HepG2 (cell line): ENCODE data around the gene RTL5. TPM values are rescaled to one million over a fixed set of nuclear protein-coding genes. Genes with fewer than 3 reads are reported as not detected.

ENCODE experiments used
- ATAC-seq: fragments of 200-7000 bp; cut with Tn5 transposase; 3 replicates; pipeline ENCODE4 v1.9.1; 2020; ENCODE audit warnings: mild to moderate bottlenecking, moderate library complexity
- BruUV-seq: library from RNA; stranded (reverse); fragments of 400-500 nt; replicated peaks from 2 replicates; lab custom pipeline; 2021; lab: Mats Ljungman, UMichigan
- CTCF ChIA-PET: fragments of 300-600 bp; formaldehyde crosslinking; extraction: SDS; loops from one replicate; lab custom pipeline; 2021; ENCODE audit warnings: low total read pairs, inconsistent platforms, low intra/inter-chr PET ratio; lab: Yijun Ruan, JAX
- POLR2A ChIA-PET: fragments of 350-600 bp; sonication (Branson Sonifier 250); formaldehyde crosslinking; loops from one replicate; lab custom pipeline; 2020; ENCODE audit warnings: antibody characterized with exemption, inconsistent platforms; lab: Yijun Ruan, JAX
- DNase-seq: peaks from one replicate; pipeline ENCODE4 v3.0.0-alpha.2; 2015; ENCODE audit warnings: low spot score
- FAIRE-seq: peaks from 3 replicates; lab custom pipeline; 2011; peaks lifted over from hg19 to GRCh38; lab: Jason Lieb, UNC
- H2AFZ ChIP-seq: one replicate; pipeline ENCODE4 v1.6.1; 2011; ENCODE audit warnings: low read length, inconsistent platforms
- H3K27ac ChIP-seq: fragments of 300-600 bp; 3 replicates; pipeline ENCODE4 v1.8.0; 2011; ENCODE audit warnings: mixed run types, mild to moderate bottlenecking, mixed read lengths, low read length, inconsistent platforms; ENCODE audit not compliant: insufficient read depth; ENCODE audit errors: extremely low read length
- H3K27me3 ChIP-seq, 2 experiments: fragments of 200-600 bp in 1 of 2; 2 replicates in 1 of 2; 3 replicates in 1 of 2; pipeline versions ENCODE4 v1.6.0 to v1.8.0; 2011; ENCODE audit warnings: low read length in 2 of 2, mild to moderate bottlenecking in 2 of 2, moderate library complexity in 2 of 2, inconsistent platforms in 1 of 2; ENCODE audit not compliant: insufficient read depth in 2 of 2, control insufficient read depth in 1 of 2
- H3K36me3 ChIP-seq, 2 experiments: fragments of 200-600 bp in 1 of 2; replicated peaks in 1 of 2; 2 replicates in 1 of 2; 3 replicates in 1 of 2; pipeline versions ENCODE4 v1.5.1 to v1.8.0; 2011; ENCODE audit warnings: low read length in 2 of 2, inconsistent platforms in 1 of 2; ENCODE audit not compliant: insufficient read depth in 2 of 2, control insufficient read depth in 1 of 2
- H3K4me1 ChIP-seq: 2 replicates; pipeline ENCODE4 v1.5.1; 2012; ENCODE audit warnings: low read length, inconsistent platforms; ENCODE audit not compliant: insufficient read depth
- H3K4me2 ChIP-seq: 2 replicates; pipeline ENCODE4 v1.6.0; 2011; ENCODE audit warnings: low read depth, low read length, inconsistent platforms
- H3K4me3 ChIP-seq, 3 experiments: fragments of 200-600 bp in 1 of 3; sonication (generic), shearing (Covaris generic) in 1 of 3; replicated peaks in 1 of 3; 2 replicates each; pipeline ENCODE4 v1.5.1; 2011 to 2016; ENCODE audit warnings: low read length in 3 of 3, inconsistent platforms in 2 of 3, low read depth in 2 of 3, mild to moderate bottlenecking in 2 of 3, control low read depth in 1 of 3, mixed read lengths in 1 of 3; ENCODE audit not compliant: insufficient read depth in 1 of 3
- H3K79me2 ChIP-seq: one replicate; pipeline ENCODE4 v1.6.1; 2011; ENCODE audit warnings: low read length, inconsistent platforms; ENCODE audit not compliant: insufficient read depth
- H3K9ac ChIP-seq: 2 replicates; pipeline ENCODE4 v1.6.0; 2011; ENCODE audit warnings: mild to moderate bottlenecking, low read depth, low read length, inconsistent platforms; ENCODE audit not compliant: insufficient read depth
- H3K9me3 ChIP-seq: 2 replicates; pipeline ENCODE4 v1.5.1; 2012; ENCODE audit warnings: mild to moderate bottlenecking, low read length
- H4K20me1 ChIP-seq: 2 replicates; pipeline ENCODE4 v1.6.0; 2011; ENCODE audit warnings: inconsistent platforms, mild to moderate bottlenecking, low read length, moderate library complexity; ENCODE audit not compliant: insufficient read depth
- ESRRA ChIP-seq: sonication (generic); formaldehyde crosslinking; IDR thresholded peaks from 2 replicates; pipeline ENCODE4 v1.5.1; 2020; ENCODE audit warnings: mild to moderate bottlenecking, low read depth, missing genetic modification reagents
- FLYWCH1 ChIP-seq: sonication (generic); formaldehyde crosslinking; IDR thresholded peaks from 2 replicates; pipeline ENCODE4 v1.8.1; 2023; ENCODE audit warnings: mild to moderate bottlenecking, missing genetic modification reagents
- GZF1 ChIP-seq: sonication (generic); formaldehyde crosslinking; IDR thresholded peaks from 2 replicates; pipeline ENCODE4 v1.5.1; 2020; ENCODE audit warnings: mild to moderate bottlenecking, missing genetic modification reagents
- HIVEP1 ChIP-seq: sonication (generic); formaldehyde crosslinking; IDR thresholded peaks from 2 replicates; pipeline ENCODE4 v1.4.0; 2020; ENCODE audit warnings: mild to moderate bottlenecking, missing genetic modification reagents
- LCORL ChIP-seq, 2 experiments: fragments of 450-650 bp in 1 of 2; sonication (generic) in 1 of 2; formaldehyde crosslinking in 1 of 2; IDR thresholded peaks; 2 replicates each; pipeline versions ENCODE4 v1.5.0 to v1.6.1; 2017 to 2020; ENCODE audit warnings: antibody characterized with exemption in 1 of 2, missing genetic modification reagents in 1 of 2
- NR2F1 ChIP-seq, 2 experiments: fragments of 450-650 bp in 1 of 2; formaldehyde crosslinking in 1 of 2; IDR thresholded peaks; 2 replicates each; pipeline versions ENCODE4 v1.5.0 to v1.6.1; 2016 to 2020; ENCODE audit warnings: mild to moderate bottlenecking in 1 of 2, missing compliant biosample characterization in 1 of 2, missing genetic modification reagents in 1 of 2, moderate library complexity in 1 of 2
- ZNF558 ChIP-seq: sonication (generic); formaldehyde crosslinking; IDR thresholded peaks from 2 replicates; pipeline ENCODE4 v1.9.0; 2022; ENCODE audit warnings: mild to moderate bottlenecking, missing genetic modification reagents, borderline replicate concordance
- ZNF713 ChIP-seq: sonication (generic); formaldehyde crosslinking; IDR thresholded peaks from 2 replicates; pipeline ENCODE4 v1.4.0; 2020; ENCODE audit warnings: mild to moderate bottlenecking, missing genetic modification reagents
- ZNF891 ChIP-seq: sonication (generic); formaldehyde crosslinking; IDR thresholded peaks from 2 replicates; pipeline ENCODE4 v1.5.0; 2020; ENCODE audit warnings: mild to moderate bottlenecking, missing genetic modification reagents
- WGBS: methylation state at CpG from one replicate; pipeline ENCODE4 v1.1.6; 2017; ENCODE audit warnings: low lambda C conversion rate; 5-methylcytosine and 5-hydroxymethylcytosine counted together
- in situ Hi-C: cut with HindIII; loops from 2 replicates; pipeline ENCODE4 v1.10.0; 2017; ENCODE audit warnings: low pct_unique_long_range_greater_than_20kb; ENCODE audit not compliant: extremely low pct_ligation_motif_present
- intact Hi-C: fragments of 100-400 bp; cut with micrococcal nuclease; formaldehyde crosslinking; loops from one replicate; pipeline ENCODE4 v1.10.0; 2022; ENCODE audit not compliant: unreplicated experiment
- polyA plus RNA-seq, 8 experiments: library from polyadenylated mRNA; depleted of rRNA in 3 of 8; stranded (reverse) in 7 of 8; unstranded in 1 of 8; fragments of >200 nt; fragmentation: Illumina TruSeq in 4 of 8; extraction: Trizol in 4 of 8; gene quantifications; 2 replicates each; pipeline versions ENCODE4 v1.2.1 to v1.2.3, GENCODE V29; 2011 to 2016; ENCODE audit warnings: low read depth in 4 of 8, missing spikeins in 1 of 8, mixed read lengths in 1 of 8; ENCODE audit not compliant: insufficient read depth in 1 of 8
- total RNA-seq, 5 experiments: library from RNA; depleted of rRNA; stranded (reverse); fragments of >200 nt; fragmentation: Illumina TruSeq; extraction: Trizol; gene quantifications; 2 replicates each; pipeline ENCODE4 v1.2.3, GENCODE V29; 2016; ENCODE audit warnings: low read depth in 1 of 5
- TF ChIP-seq, protein P1 (sequence below): sonication (generic); formaldehyde crosslinking; IDR thresholded peaks from 2 replicates; pipeline ENCODE4 v1.8.0; 2022; ENCODE audit warnings: missing genetic modification reagents, mild to moderate bottlenecking, borderline replicate concordance

RTL5 gene
- total and polyA plus RNA-seq, 2 of the 13 experiments (the other 11 are each of a cell fraction or from before 2014, with no cell fraction given), result not detected

DNA sequence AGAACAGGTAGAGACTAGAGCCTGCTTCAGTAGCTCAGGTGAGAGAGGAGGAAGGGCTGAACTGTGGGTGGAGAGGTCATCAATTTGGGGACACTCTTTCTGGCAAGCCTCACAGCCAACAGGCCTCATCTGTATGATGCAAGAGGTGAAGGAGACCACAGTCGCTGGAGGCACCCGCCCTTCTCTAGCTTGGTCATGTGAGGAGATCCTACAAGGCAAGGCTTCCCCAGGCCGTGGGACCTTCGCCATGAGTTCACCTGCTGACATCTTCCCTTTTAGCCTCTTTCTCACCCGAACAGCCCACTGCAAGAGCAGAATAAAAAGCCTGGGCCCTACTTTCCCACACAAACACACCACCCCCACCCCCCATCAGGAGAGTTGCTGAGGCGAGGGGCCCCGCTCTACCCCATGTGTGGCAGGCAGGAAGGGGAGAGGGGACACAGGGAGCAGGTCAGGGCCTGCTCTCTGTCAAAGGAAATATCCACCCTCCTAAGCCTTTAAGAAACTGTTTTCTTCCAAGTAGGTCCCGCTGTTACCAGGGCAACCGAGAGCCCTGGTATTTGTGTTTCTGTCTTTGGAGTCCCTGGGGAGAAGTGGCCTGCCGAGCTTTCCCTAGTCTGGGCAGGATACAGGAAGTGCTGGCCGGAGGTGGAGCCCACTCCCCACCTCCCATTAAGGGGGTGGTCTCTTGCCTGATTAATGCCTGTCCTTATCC is 8.1 kb downstream of the RTL5 start (continued):
- TF ChIP-seq GZF1 (CRISPR knock-in tag), result no peak
- TF ChIP-seq HIVEP1, result no peak
- TF ChIP-seq NR2F1 (CRISPR knock-in tag; IDR thresholded peaks at IDR 0.05), result no peak
- no peak for TF ChIP-seq ZNF891 (CRISPR knock-in tag)
- TF ChIP-seq, protein P1, sequence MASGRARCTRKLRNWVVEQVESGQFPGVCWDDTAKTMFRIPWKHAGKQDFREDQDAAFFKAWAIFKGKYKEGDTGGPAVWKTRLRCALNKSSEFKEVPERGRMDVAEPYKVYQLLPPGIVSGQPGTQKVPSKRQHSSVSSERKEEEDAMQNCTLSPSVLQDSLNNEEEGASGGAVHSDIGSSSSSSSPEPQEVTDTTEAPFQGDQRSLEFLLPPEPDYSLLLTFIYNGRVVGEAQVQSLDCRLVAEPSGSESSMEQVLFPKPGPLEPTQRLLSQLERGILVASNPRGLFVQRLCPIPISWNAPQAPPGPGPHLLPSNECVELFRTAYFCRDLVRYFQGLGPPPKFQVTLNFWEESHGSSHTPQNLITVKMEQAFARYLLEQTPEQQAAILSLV (CRISPR knock-in tag), result no peak
- no peak for TF ChIP-seq ZNF558
- TF ChIP-seq ESRRA (CRISPR knock-in tag), result no peak
- TF ChIP-seq LCORL (IDR thresholded peaks at IDR 0.05), result no peak
- TF ChIP-seq LCORL (CRISPR knock-in tag; IDR thresholded peaks at IDR 0.05), result no peak
- TF ChIP-seq, all 625 proteins: peak for 0

DNA sequence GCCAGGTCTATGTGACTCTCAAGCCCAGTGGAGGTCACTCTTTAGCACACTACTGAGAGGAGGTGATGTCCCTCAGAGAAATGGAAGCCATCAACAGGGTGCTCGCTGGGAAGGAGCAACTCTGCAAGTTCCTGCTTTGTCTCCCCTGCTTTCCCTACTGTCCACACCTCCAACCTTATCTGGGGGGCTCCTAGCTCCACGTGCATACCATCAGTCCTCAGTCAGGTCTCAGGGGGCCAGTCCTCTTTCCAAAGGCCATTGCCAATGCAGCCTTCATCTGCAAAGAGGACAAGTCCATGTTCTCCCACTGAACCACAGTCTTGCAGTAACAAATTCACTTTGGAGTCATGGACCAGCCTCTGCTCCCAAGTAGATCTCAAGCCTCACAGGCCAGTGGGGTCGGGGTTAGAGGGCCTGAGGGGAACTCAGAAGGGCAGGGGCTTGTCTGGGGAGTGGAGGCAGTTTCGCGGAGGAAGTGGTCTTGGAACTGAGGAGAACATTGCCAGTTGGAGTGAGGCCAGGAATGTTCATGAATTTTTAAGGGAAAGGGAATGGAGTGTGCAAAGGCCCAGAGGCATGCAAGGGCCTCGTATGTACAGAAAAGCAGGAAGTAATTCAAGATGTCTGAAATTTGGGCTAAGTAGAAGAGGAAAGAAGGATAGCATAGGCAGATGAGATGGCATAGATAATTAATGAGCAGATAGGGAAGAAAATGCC is 8.9 kb downstream of the RTL5 start:
- Histone ChIP-seq H3K27ac (no peak overlapping the region), H4K20me1 (no peaks in the 10 kb centered on the region), H3K4me1 (no peaks in the 10 kb centered on the region), H3K4me3 (no peak overlapping the region), H3K79me2 (no peaks in the 10 kb centered on the region), H3K36me3 (no peaks in the 10 kb centered on the region), H3K4me2 (no peak overlapping the region), H2AFZ (no peak overlapping the region), H3K9me3 (no peaks in the 10 kb centered on the region), H3K27me3 (no peaks in the 10 kb centered on the region), H3K9ac (no peak overlapping the region)
- no peak for FAIRE-seq
- no TSS peak for BruUV-seq
- WGBS, result 32% methylated on average over 6 of the region's 6 CpGs
- DNase-seq, result no peak
- ChIA-PET CTCF (no interaction called here), POLR2A (no interaction called here)
- TF ChIP-seq FLYWCH1 (CRISPR knock-in tag) (no peak), ZNF713 (CRISPR knock-in tag) (no peak)
- in situ Hi-C loops, result loop anchor here (10.0 kb wide), 1 partner anchor 128 kb away; no protein-coding TSS in a partner anchor
- intact Hi-C loops, result no loop called here
- no peak for ATAC-seq
